Trophoblast cell (in vitro differentiated cells and primary cell): Measurements from ENCODE around the gene SENP6.
A peak's percentile ranks its signal among the peaks of the same experiment; 100 is the strongest.
"Not testable (repeated sequence)": the region's sequence is repeated elsewhere in the genome, so short reads cannot be mapped to it uniquely, and the experiment has no call there.

ENCODE experiments used
- DNase-seq, 2 donors: peaks; one replicate each; pipeline ENCODE4 v3.0.0-alpha.2; 2016
- H2AFZ ChIP-seq: 2 replicates; pipeline ENCODE4 v1.6.1; 2013; ENCODE audit warnings: low read length, moderate library complexity, mild to moderate bottlenecking; ENCODE audit not compliant: insufficient read depth, poor library complexity
- H2AK5ac ChIP-seq: 2 replicates; pipeline ENCODE4 v1.6.1; 2013; ENCODE audit warnings: mild to moderate bottlenecking, low read length
- H2BK120ac ChIP-seq: 2 replicates; pipeline ENCODE4 v1.6.1; 2013; ENCODE audit warnings: low read length, mild to moderate bottlenecking, moderate library complexity; ENCODE audit not compliant: insufficient read depth, poor library complexity
- H2BK12ac ChIP-seq: 2 replicates; pipeline ENCODE4 v1.6.1; 2013; ENCODE audit warnings: mild to moderate bottlenecking, low read length, moderate library complexity
- H2BK5ac ChIP-seq: 2 replicates; pipeline ENCODE4 v1.6.1; 2013; ENCODE audit warnings: low read length, low read depth, moderate library complexity, mild to moderate bottlenecking; ENCODE audit not compliant: poor library complexity
- H3K14ac ChIP-seq: 2 replicates; pipeline ENCODE4 v1.6.1; 2013; ENCODE audit warnings: mild to moderate bottlenecking, low read length
- H3K18ac ChIP-seq: 2 replicates; pipeline ENCODE4 v1.6.1; 2013; ENCODE audit warnings: mild to moderate bottlenecking, low read length
- H3K23ac ChIP-seq: 2 replicates; pipeline ENCODE4 v1.6.1; 2013; ENCODE audit warnings: low read length
- H3K27ac ChIP-seq: 2 replicates; pipeline ENCODE4 v1.5.1; 2013; ENCODE audit warnings: low read depth, mild to moderate bottlenecking, inconsistent platforms, low read length, moderate library complexity
- H3K27me3 ChIP-seq: 2 replicates; pipeline ENCODE4 v1.6.1; 2013; ENCODE audit warnings: inconsistent platforms, mild to moderate bottlenecking, low read length, moderate library complexity; ENCODE audit not compliant: insufficient read depth
- H3K36me3 ChIP-seq, 2 experiments: 1 replicate in 1 of 2; 2 replicates in 1 of 2; pipeline ENCODE4 v1.6.1; 2013; ENCODE audit warnings: low read length in 2 of 2, mild to moderate bottlenecking in 2 of 2, moderate library complexity in 1 of 2; ENCODE audit not compliant: insufficient read depth in 2 of 2, control insufficient read depth in 1 of 2
- H3K4ac ChIP-seq: 2 replicates; pipeline ENCODE4 v1.6.1; 2013; ENCODE audit warnings: low read depth, mild to moderate bottlenecking, low read length, moderate library complexity
- H3K4me1 ChIP-seq, 2 experiments: 1 replicate in 1 of 2; 2 replicates in 1 of 2; pipeline ENCODE4 v1.6.1; 2013; ENCODE audit warnings: low read length in 2 of 2, mild to moderate bottlenecking in 2 of 2, moderate library complexity in 1 of 2; ENCODE audit not compliant: insufficient read depth in 2 of 2, control insufficient read depth in 1 of 2
- H3K4me2 ChIP-seq: 2 replicates; pipeline ENCODE4 v1.6.1; 2013; ENCODE audit warnings: inconsistent platforms, mild to moderate bottlenecking, low read length, moderate library complexity
- H3K4me3 ChIP-seq: 2 replicates; pipeline ENCODE4 v1.5.1; 2013; ENCODE audit warnings: mild to moderate bottlenecking, low read depth, low read length, inconsistent platforms
- H3K79me1 ChIP-seq: one replicate; pipeline ENCODE4 v1.6.1; 2013; ENCODE audit warnings: low read length
- H3K79me2 ChIP-seq: 2 replicates; pipeline ENCODE4 v1.6.1; 2013; ENCODE audit warnings: low read length, mild to moderate bottlenecking; ENCODE audit not compliant: control insufficient read depth, insufficient read depth, poor library complexity
- H3K9ac ChIP-seq: 2 replicates; pipeline ENCODE4 v1.6.1; 2013; ENCODE audit warnings: mild to moderate bottlenecking, low read length
- H3K9me3 ChIP-seq: 2 replicates; pipeline ENCODE4 v1.6.1; 2013; ENCODE audit warnings: low read depth, mild to moderate bottlenecking, control low read depth, inconsistent platforms, low read length; ENCODE audit not compliant: insufficient read depth
- H4K12ac ChIP-seq: 2 replicates; pipeline ENCODE4 v1.6.1; 2013; ENCODE audit warnings: low read depth, mild to moderate bottlenecking, low read length, moderate library complexity
- H4K8ac ChIP-seq: 2 replicates; pipeline ENCODE4 v1.6.1; 2013; ENCODE audit warnings: low read depth, mild to moderate bottlenecking, low read length, moderate library complexity
- H4K91ac ChIP-seq: one replicate; pipeline ENCODE4 v1.6.1; 2013; ENCODE audit warnings: low read depth, mild to moderate bottlenecking, low read length, moderate library complexity
- WGBS: extraction: QIAGEN DNeasy Blood & Tissue Kit; methylation state at CpG from one replicate; pipeline ENCODE4 v1.1.7; 2013; ENCODE audit warnings: missing lambda C conversion rate; ENCODE audit not compliant: insufficient read length, insufficient coverage; ENCODE audit errors: extremely low coverage; 5-methylcytosine and 5-hydroxymethylcytosine counted together

The SENP6 gene

DNA sequence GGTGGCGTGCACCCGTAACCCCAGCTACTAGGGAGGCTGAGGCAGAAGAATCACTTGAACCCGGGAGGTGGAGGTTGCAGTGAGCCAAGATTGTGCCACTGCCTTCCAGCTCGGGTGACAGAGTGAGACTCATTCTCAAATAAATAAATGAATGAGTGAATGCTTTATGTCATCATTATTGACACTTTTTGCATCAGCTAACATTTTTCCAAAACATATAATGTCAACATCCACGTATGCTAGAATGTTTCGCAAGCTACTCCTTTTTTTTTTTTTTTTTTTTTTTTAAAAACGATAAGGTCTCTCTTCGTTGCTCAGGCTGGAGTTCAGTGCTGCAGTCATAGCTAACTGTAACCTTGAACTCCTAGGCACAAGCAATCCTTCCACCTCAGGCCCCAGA is 72.2 kb downstream of the SENP6 start:
- Histone ChIP-seq H3K79me1 (no peaks in the 10 kb centered on the region), H4K91ac (no peak overlapping the region), H3K4me2 (no peak overlapping the region), H3K18ac (no peak overlapping the region), H3K4me3 (no peak overlapping the region), H2BK12ac (no peak overlapping the region), H3K27ac (no peak overlapping the region), H4K12ac (peak overlapping the region; percentile 30), H3K23ac (no peak overlapping the region), H4K8ac (no peak overlapping the region), H3K4ac (no peak overlapping the region), H3K14ac (no peak overlapping the region), H3K9me3 (no peaks in the 10 kb centered on the region), H3K9ac (no peak overlapping the region), H2BK120ac (no peak overlapping the region), H2BK5ac (no peak overlapping the region), H2AK5ac (no peak overlapping the region), H3K36me3 (peaks cover 11% of the 10 kb centered on the region in 2 experiments), H3K79me2 (no peaks in the 10 kb centered on the region), H2AFZ (no peak overlapping the region), H3K27me3 (no peaks in the 10 kb centered on the region), H3K4me1 (no peaks in the 10 kb centered on the region)
- WGBS, result no CpG with 5 or more reads among the region's 8 CpGs
- DNase-seq, result no peak

DNA sequence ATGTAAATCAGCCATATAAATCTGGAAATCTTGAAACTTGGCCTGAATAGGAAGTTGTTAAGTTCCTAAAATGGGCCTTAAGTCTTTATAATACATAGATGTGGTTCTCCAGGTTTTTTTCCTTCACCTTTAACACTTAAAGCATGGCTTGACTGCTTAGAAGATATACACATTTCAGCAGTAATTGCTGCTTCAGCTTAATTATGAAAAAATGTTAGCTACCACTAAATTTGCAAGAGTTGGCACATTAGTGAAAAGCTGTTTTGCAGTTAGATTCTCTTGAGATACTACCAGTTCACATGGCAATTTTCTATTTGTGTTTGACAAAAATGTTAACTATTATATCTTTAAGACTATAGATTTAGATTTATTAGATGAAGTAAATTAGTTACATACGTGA is 74.7 kb downstream of the SENP6 start:
- no peak overlapping the region for H3K23ac ChIP-seq
- H2AK5ac ChIP-seq, result no peak overlapping the region
- no peak overlapping the region for H4K12ac ChIP-seq
- peaks cover 10 to 18% of the 10 kb centered on the region in 2 experiments for H3K36me3 ChIP-seq
- H2BK5ac ChIP-seq, result no peak overlapping the region
- H3K14ac ChIP-seq, result no peak overlapping the region
- no peak overlapping the region for H3K4me2 ChIP-seq
- H3K4ac ChIP-seq, result no peak overlapping the region
- H2BK12ac ChIP-seq, result no peak overlapping the region
- H3K4me3 ChIP-seq, result no peak overlapping the region
- no peak for DNase-seq
- H3K18ac ChIP-seq, result no peak overlapping the region
- H3K9ac ChIP-seq, result no peak overlapping the region
- H3K27ac ChIP-seq, result no peak overlapping the region
- no peaks in the 10 kb centered on the region for H3K4me1 ChIP-seq
- no peaks in the 10 kb centered on the region for H3K79me1 ChIP-seq
- H4K91ac ChIP-seq, result no peak overlapping the region
- no CpG with 5 or more reads among the region's 1 CpG for WGBS
- no peak overlapping the region for H2BK120ac ChIP-seq
- H3K79me2 ChIP-seq, result no peaks in the 10 kb centered on the region
- H3K27me3 ChIP-seq, result no peaks in the 10 kb centered on the region
- no peaks in the 10 kb centered on the region for H3K9me3 ChIP-seq
- H2AFZ ChIP-seq, result no peak overlapping the region
- no peak overlapping the region for H4K8ac ChIP-seq

DNA sequence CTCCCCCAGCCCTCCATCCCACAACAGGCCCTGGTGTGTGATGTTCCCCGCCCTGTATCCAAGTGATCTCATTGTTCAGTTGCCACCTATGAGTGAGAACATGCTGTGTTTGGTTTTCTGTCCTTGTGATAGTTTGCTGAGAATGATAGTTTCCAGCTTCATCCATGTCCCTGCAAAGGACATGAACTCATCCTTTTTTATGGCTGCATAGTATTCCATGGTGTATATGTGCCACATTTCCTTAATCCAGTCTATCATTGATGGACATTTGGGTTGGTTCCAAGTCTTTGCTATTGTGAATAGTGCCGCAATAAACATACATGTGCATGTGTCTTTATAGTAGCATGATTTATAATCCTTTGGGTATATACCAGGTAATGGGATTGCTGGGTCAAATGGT is 80.9 kb downstream of the SENP6 start:
- not testable (repeated sequence) for H3K23ac ChIP-seq, H3K4me1 ChIP-seq, H3K9me3 ChIP-seq, H2AFZ ChIP-seq, H3K4me3 ChIP-seq, H3K4me2 ChIP-seq, H3K27me3 ChIP-seq, H4K8ac ChIP-seq, H2BK5ac ChIP-seq, H4K12ac ChIP-seq, H2BK12ac ChIP-seq, H4K91ac ChIP-seq, H3K79me2 ChIP-seq, H2BK120ac ChIP-seq, H3K79me1 ChIP-seq, H3K27ac ChIP-seq, H3K18ac ChIP-seq, H2AK5ac ChIP-seq, H3K14ac ChIP-seq, H3K9ac ChIP-seq, DNase-seq, H3K4ac ChIP-seq
- H3K36me3 ChIP-seq, result peaks cover 6 to 17% of the 10 kb centered on the region in 2 experiments
- WGBS, result no CpG with 5 or more reads among the region's 2 CpGs

DNA sequence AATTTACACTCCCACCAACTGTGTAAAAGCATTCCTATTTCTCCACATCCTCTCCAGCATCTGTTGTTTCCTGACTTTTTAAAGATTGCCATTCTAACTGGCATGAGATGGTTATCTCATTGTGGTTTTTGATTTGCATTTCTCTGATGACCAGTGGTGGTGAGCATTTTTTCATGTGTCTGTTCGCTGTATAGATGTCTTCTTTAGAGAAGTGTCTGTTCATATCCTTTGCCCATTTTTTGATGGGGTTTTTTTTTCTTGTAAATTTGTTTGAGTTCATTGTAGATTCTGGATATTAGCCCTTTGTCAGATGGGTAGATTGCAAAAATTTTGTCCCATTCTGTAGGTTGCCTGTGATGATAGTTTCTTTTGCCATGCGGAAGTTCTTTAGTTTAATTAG is 81.3 kb downstream of the SENP6 start:
- not testable (repeated sequence) for H3K79me1 ChIP-seq, H2BK12ac ChIP-seq, H3K14ac ChIP-seq, H3K4ac ChIP-seq, H4K8ac ChIP-seq, H3K23ac ChIP-seq, H2BK120ac ChIP-seq, H4K91ac ChIP-seq, H3K4me1 ChIP-seq, H3K4me3 ChIP-seq, H3K18ac ChIP-seq, H3K4me2 ChIP-seq, H3K9me3 ChIP-seq, H3K9ac ChIP-seq, DNase-seq, H2AK5ac ChIP-seq, H2BK5ac ChIP-seq, H3K79me2 ChIP-seq, H3K27me3 ChIP-seq, H2AFZ ChIP-seq, H4K12ac ChIP-seq, H3K27ac ChIP-seq
- WGBS, result no CpG with 5 or more reads among the region's 2 CpGs
- H3K36me3 ChIP-seq, result peaks cover 7 to 18% of the 10 kb centered on the region in 2 experiments
